Measurements from ENCODE around the gene AK8.

AK8 gene

DNA sequence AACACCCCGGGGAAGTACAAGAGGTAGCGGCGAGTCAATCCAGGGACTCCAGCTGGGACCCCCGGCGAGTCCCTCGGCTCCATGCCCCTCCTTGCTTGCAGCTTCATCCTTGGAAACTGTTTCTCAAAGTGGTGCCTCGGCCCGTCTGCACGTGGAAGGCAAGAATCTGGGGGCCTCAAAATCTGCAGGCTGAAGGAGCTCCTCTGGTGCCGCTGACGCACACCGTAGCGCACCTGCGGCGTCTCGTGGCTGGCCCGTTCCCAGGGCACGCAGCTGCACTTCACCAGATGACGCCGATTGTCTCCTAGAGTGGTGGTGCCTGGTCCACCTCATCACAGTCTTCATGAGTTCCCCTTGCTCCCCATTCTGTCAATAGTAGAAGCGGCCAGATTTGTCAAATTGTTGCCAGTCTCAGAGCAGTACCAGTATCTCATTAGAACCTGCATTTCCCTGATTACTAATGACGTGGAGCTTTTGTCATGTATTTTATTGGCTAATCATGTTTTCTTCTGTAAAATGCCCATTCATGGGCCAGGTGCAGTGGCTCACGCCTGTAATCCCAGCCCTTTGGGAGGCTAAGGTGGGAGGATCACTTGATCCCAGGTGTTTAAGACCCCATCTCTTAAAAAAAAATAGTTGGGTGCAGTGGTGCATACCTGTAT is 169.2 kb downstream of the AK8 start:
- FAIRE-seq (no peak), DNase-seq (ENCODE audit: insufficient read length, low spot score) (no peak)
- TF ChIP-seq CTCF (IDR thresholded peaks at IDR 0.05; ENCODE audit: insufficient read depth, missing control alignments) = no peak

GRCh38 chr9:132708239-132708638 is 169.8 kb downstream of the AK8 start:
- no peak for TF ChIP-seq CTCF (IDR thresholded peaks at IDR 0.05; ENCODE audit: insufficient read depth, missing control alignments)
- DNase-seq (ENCODE audit: insufficient read length, low spot score) = no peak
- FAIRE-seq = no peak

DNA sequence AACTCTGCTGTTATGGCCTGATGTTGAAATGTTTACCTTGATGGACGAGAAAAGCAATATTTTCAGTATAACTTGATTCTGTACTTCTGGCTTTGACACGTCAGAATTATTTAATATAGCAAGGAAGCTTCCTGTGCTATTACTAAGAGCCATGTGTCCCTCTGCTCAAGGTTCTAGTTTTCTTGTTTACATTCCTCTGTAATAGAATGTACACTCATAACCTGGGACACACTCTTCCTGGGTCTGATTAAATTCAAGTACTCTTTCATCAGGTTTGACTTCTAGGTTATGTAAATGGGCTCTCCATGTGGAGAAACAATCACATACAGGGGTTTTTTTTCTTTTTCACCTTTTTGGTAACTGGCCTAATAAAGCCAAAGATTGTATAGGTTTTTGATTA is 174.7 kb downstream of the AK8 start:
- TF ChIP-seq CTCF (IDR thresholded peaks at IDR 0.05; ENCODE audit: insufficient read depth, missing control alignments) = no peak
- no peak for DNase-seq (ENCODE audit: insufficient read length, low spot score)
- no peak for FAIRE-seq

DNA sequence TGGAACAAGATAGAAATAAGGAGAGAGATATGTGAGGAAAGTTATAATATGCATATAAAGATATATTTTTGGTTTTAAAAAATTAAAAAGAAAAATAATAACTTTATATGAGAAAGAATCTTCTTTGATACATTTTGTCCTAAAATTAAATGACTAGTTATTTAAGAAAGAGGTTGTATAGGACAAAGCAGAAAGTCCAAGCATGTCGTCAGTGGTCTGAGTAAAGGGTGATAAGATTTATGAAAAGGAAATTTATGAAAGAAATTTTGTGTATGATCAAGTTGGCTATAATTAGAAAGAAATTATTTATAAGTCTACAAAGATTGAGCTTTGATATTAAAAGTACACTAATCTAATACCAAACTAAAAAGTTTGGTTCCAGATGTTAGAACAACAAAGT is 175.8 kb downstream of the AK8 start:
- TF ChIP-seq CTCF (IDR thresholded peaks at IDR 0.05; ENCODE audit: insufficient read depth, missing control alignments) = no peak
- no peak for FAIRE-seq
- no peak for DNase-seq (ENCODE audit: insufficient read length, low spot score)

DNA sequence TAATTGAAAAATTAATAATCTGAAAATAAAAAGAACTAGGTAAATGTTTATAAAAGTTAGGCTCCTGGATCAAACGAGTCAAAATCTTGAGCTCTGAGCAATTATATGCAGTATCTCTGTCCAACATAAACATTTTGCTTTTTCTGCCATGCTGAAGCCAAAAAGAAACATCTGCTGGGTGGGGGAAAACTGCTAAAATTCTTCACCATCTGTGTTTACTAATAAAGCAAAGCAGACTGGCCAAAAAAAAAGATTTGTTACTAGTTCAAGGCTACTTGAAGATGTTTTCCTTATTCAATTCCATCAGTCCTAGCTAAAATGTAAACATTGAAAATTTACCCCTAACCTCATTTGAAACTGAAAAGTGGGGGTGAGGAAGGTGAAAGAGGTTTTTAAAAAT is 178.1 kb downstream of the AK8 start:
- FAIRE-seq = no peak
- DNase-seq (ENCODE audit: insufficient read length, low spot score) = no peak
- no peak for TF ChIP-seq CTCF (IDR thresholded peaks at IDR 0.05; ENCODE audit: insufficient read depth, missing control alignments)

DNA sequence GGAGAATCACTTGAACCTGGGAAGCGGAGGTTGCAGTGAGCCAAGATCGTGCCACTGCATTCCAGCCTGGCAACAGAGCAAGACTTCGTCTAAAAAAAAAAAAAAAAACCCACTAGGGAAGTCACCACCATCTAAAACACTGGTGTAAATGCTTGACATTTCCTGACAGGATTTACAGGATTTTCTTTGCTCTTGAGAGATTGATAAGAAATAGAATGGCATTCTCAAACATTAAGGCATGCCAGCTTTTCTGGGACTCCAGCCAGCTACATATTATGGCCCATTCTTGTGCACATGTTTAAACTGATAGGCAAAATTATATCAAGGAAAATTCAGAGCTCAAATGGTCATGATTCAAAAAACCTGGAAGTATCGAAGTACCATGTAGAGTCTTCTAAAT is 179.1 kb downstream of the AK8 start:
- no peak for FAIRE-seq
- TF ChIP-seq CTCF (IDR thresholded peaks at IDR 0.05; ENCODE audit: insufficient read depth, missing control alignments) = no peak

DNA sequence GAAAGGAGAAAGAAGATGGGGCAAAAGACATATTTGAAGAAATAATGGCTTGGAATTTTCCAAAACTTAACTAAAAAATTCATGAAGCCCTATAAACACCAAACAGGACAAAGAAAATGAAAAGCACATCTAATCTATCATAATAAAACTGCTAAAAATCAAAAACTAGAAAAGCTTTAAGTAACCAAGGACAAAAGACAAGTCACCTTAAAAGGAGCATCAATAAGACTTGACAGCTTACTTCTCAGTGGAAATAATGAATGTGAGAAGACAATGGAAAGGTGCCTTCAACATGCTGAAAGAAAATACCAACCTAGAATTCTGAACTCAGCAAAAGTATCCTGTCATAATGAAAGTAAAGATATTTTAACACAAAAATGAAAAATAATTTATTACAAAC is 180.9 kb downstream of the AK8 start:
- FAIRE-seq (no peak), DNase-seq (ENCODE audit: insufficient read length, low spot score) (no peak)
- TF ChIP-seq CTCF (IDR thresholded peaks at IDR 0.05; ENCODE audit: insufficient read depth, missing control alignments) = no peak

More for the DNA sequence above, 179.1 kb downstream of the AK8 start:
- no peak for DNase-seq (ENCODE audit: insufficient read length, low spot score)

Data from D721Med (cell line).